ENCODE measurements around the gene TP53. TPM values are rescaled to one million over a fixed set of nuclear protein-coding genes. Genes with fewer than 3 reads are reported as not detected.
A peak's percentile ranks its signal among the peaks of the same experiment; 100 is the strongest.

The TP53 gene
- total and polyA plus RNA-seq, 10 of the 15 experiments (the other 5 are each of a cell fraction or from before 2014, with no cell fraction given), result 35.6 to 162 (median 75.9) TPM

- no TSS peak for BruUV-seq (replicated peaks)
- no peak for FAIRE-seq
- Histone ChIP-seq H3K9ac (ENCODE audit: control insufficient read depth, insufficient read depth, low read length) (no peak overlapping the region), H3K79me2 (ENCODE audit: control insufficient read depth, insufficient read depth, low read length) (no peaks in the 10 kb centered on the region), H3K9me3 (replicated peaks; ENCODE audit: control insufficient read depth, insufficient read depth, low read length) (no peaks in the 10 kb centered on the region), H3K27me3 (replicated peaks in 1 of 2; ENCODE audit: control insufficient read depth in 2 of 2, insufficient read depth in 2 of 2, low read length in 1 of 2) (peaks cover 5 to 11% of the 10 kb centered on the region in 2 experiments), H3K27ac (ENCODE audit: control insufficient read depth, insufficient read depth) (no peak overlapping the region), H3K4me1 (ENCODE audit: control insufficient read depth, insufficient read depth, low read length) (peaks cover 3% of the 10 kb centered on the region; the same call in 1 of the 2 replicates), H3K36me3 (ENCODE audit: control insufficient read depth in 2 of 2, insufficient read depth in 2 of 2, low read length in 1 of 2) (no peaks in the 10 kb centered on the region), H3K4me2 (ENCODE audit: control insufficient read depth, insufficient read depth) (peak overlapping the region; percentile 59), H4K20me1 (ENCODE audit: control insufficient read depth, insufficient read depth) (no peaks in the 10 kb centered on the region), H3K4me3 (peak overlapping the region; percentile 54; the same call in 1 of the 2 replicates), H2AFZ (ENCODE audit: control insufficient read depth, low read depth, low read length) (no peak overlapping the region)
- CTCF ChIA-PET, result interaction anchor here (0.7 to 1.2 kb wide), 3 partner anchors 9 to 1117 kb away, joined by 3 to 4 read pairs (median 3); no protein-coding TSS in a partner anchor
- DNase-seq (ENCODE audit: low read depth, low spot score), result no peak
- WGBS (ENCODE audit: insufficient coverage, insufficient replicate concordance, low lambda C conversion rate, missing lambda C conversion rate), result 6% methylated on average over 23 of the region's 45 CpGs
- ATAC-seq, result no peak
- SMC1A ChIA-PET (ENCODE audit: uncharacterized antibody, unreplicated experiment), result interaction anchor here (0.8 to 1.2 kb wide), 2 partner anchors 36 to 246 kb away, joined by 3 to 5 read pairs; partner anchors contain the start of gene TP53
- POLR2A ChIA-PET, result interaction anchor here (0.6 to 1.8 kb wide), 5 partner anchors 36 to 248 kb away, joined by 3 to 8 read pairs (median 3); partner anchors contain the start of genes FXR2 and TP53
- RAD21 ChIA-PET (ENCODE audit: unreplicated experiment), result interaction anchor here (0.9 to 1.2 kb wide), 2 partner anchors 36 kb away, joined by 3 read pairs; partner anchors contain the start of gene TP53
- intact Hi-C loops (cut with micrococcal nuclease; ENCODE audit: unreplicated experiment) (no loop called here), in situ Hi-C loops (cut with MboI) (no loop called here)
- TF ChIP-seq ZNF217 (IDR thresholded peaks at IDR 0.05) (no peak), RBBP5 (conservative IDR thresholded peaks at IDR 0.05) (no peak), NFIC (IDR thresholded peaks at IDR 0.05; ENCODE audit: low read depth, low read length) (no peak), ZNF622 (IDR thresholded peaks at IDR 0.05) (no peak), SUZ12 (IDR thresholded peaks at IDR 0.05; ENCODE audit: unreplicated experiment) (peak; percentile 77), EZH2 (IDR thresholded peaks at IDR 0.05; ENCODE audit: borderline replicate concordance, control insufficient read depth, low read depth, low read length) (0 out of 2 replicates have a peak, but pooled peaks have one; percentile 17), SP1 (IDR thresholded peaks at IDR 0.05; ENCODE audit: low read depth, low read length) (no peak)
These were observed 36.1 kb downstream of the TP53 start for GRCh38 chr17:7651097-7651664.

Measured in GM12878 (cell line).